Activated CD4-positive, alpha-beta memory T cell treated with anti-CD3 and anti-CD28 coated beads for 36 hours (primary cell): ENCODE results near the gene LMX1B. TPM values are rescaled to one million over a fixed set of nuclear protein-coding genes. Genes with fewer than 3 reads are reported as not detected.

Experiments used
- CTCF ChIA-PET: fragments of 350-600 bp; sonication (Branson Sonifier 250); formaldehyde crosslinking; loops from one replicate; lab custom pipeline; 2021; ENCODE audit warnings: antibody characterized with exemption, inconsistent platforms; lab: Charles Lee
- POLR2A ChIA-PET: fragments of 350-600 bp; sonication (Branson Sonifier 250); formaldehyde crosslinking; loops from one replicate; lab custom pipeline; 2021; ENCODE audit warnings: antibody characterized with exemption; lab: Charles Lee
- DNase-seq: peaks from one replicate; pipeline ENCODE4 v3.0.0-alpha.2; 2020
- H3K27ac Mint-ChIP-seq: one replicate; pipeline ENCODE4 v1.8.0; 2021; ENCODE audit warnings: mixed read lengths
- H3K27me3 Mint-ChIP-seq: one replicate; pipeline ENCODE4 v1.8.0; 2021; ENCODE audit warnings: mixed read lengths
- H3K36me3 Mint-ChIP-seq: one replicate; pipeline ENCODE4 v1.8.0; 2021; ENCODE audit warnings: mixed read lengths
- H3K4me1 Mint-ChIP-seq: one replicate; pipeline ENCODE4 v1.8.0; 2021; ENCODE audit warnings: low read depth, mixed read lengths
- H3K4me3 Mint-ChIP-seq: one replicate; pipeline ENCODE4 v1.8.0; 2021; ENCODE audit warnings: mild to moderate bottlenecking, mixed read lengths
- H3K9me3 Mint-ChIP-seq: one replicate; pipeline ENCODE4 v1.8.0; 2021; ENCODE audit warnings: mixed read lengths
- intact Hi-C: fragments of 100-400 bp; cut with micrococcal nuclease; formaldehyde crosslinking; loops from one replicate; pipeline ENCODE4 v1.15.1; 2023
- total RNA-seq, 2 experiments: library from RNA; stranded (reverse); gene quantifications; one replicate each; pipeline ENCODE4 v1.2.3, GENCODE V29; 2021

The LMX1B gene
- total RNA-seq, 2 experiments from 2014 or later: not detected

DNA sequence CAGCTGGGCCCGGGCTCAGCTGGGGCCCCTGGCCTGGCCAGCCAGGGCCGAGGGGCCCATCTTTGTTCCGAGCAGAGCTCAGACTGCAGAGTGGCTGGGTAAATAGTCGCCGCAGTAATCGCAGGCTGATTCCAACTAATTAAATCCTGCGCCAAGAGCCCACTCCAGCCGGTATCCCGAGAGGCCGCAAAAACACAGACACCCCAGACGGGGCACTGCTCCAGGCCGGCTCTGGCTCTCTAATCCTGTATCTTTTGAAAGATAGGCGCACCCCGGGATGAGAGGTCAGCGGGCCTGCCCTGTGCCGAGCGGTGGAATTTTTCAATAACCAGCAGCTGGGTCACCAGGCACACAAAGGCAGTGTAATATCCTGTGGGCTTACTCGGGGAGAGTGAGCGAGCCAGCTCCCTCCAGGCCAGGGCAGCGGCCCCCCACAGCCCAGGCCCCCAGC, 57.7 kb downstream of the LMX1B start:
- Mint-ChIP-seq H3K9me3 (no peaks in the 10 kb centered on the region), H3K4me3 (no peak overlapping the region), H3K27ac (no peak overlapping the region), H3K27me3 (peaks cover 37% of the 10 kb centered on the region), H3K4me1 (peaks cover 5% of the 10 kb centered on the region), H3K36me3 (no peaks in the 10 kb centered on the region)
- ChIA-PET POLR2A (no interaction called here), CTCF (interaction anchor here (1.7 kb wide), 1 partner anchor 19 kb away, joined by 9 read pairs; no protein-coding TSS in a partner anchor)
- no peak for DNase-seq
- intact Hi-C loops: no loop called here

DNA sequence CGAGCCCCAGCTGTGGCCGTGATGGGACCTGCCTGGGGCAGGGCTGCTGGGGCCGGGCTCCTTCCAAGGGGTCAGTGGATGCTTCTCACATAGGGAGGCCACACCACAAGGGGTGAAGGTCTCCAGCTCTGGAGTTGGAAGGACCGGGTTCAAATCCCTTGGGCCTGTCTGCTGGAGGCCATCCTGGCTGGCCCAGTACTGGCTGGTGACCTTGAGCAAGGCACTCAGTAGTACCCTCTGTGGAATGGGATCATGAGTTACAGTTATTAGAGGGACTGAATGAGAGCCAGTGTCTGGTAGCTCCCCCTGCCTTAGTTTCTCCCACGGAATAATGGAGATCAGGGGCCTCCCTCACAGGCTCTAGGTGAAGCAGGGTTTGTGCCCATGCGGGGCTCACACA, 58.3 kb downstream of the LMX1B start:
- CTCF ChIA-PET: interaction anchor here (1.7 to 1.9 kb wide), 2 partner anchors 18 to 110 kb away, joined by 5 to 9 read pairs; no protein-coding TSS in a partner anchor
- H3K36me3 Mint-ChIP-seq: no peaks in the 10 kb centered on the region

GRCh38 chr9:126672634-126673284, 59.0 kb downstream of the LMX1B start:
- peaks cover 46% of the 10 kb centered on the region for H3K27me3 Mint-ChIP-seq
- H3K9me3 Mint-ChIP-seq: no peaks in the 10 kb centered on the region
- H3K4me1 Mint-ChIP-seq: peaks cover 7% of the 10 kb centered on the region
- ChIA-PET CTCF (interaction anchor here (1.8 to 1.9 kb wide), 2 partner anchors 17 to 109 kb away, joined by 5 to 6 read pairs; no protein-coding TSS in a partner anchor), POLR2A (no interaction called here)
- DNase-seq: no peak
- intact Hi-C loops: no loop called here
- no peak overlapping the region for H3K27ac Mint-ChIP-seq
- no peak overlapping the region for H3K4me3 Mint-ChIP-seq
- H3K36me3 Mint-ChIP-seq: no peaks in the 10 kb centered on the region

More for the DNA sequence above, 58.3 kb downstream of the LMX1B start:
- intact Hi-C loops: no loop called here
- Mint-ChIP-seq H3K9me3 (no peaks in the 10 kb centered on the region), H3K27ac (no peak overlapping the region), H3K27me3 (peaks cover 38% of the 10 kb centered on the region), H3K4me1 (peaks cover 5% of the 10 kb centered on the region), H3K4me3 (no peak overlapping the region)
- POLR2A ChIA-PET: no interaction called here
- DNase-seq: no peak

DNA sequence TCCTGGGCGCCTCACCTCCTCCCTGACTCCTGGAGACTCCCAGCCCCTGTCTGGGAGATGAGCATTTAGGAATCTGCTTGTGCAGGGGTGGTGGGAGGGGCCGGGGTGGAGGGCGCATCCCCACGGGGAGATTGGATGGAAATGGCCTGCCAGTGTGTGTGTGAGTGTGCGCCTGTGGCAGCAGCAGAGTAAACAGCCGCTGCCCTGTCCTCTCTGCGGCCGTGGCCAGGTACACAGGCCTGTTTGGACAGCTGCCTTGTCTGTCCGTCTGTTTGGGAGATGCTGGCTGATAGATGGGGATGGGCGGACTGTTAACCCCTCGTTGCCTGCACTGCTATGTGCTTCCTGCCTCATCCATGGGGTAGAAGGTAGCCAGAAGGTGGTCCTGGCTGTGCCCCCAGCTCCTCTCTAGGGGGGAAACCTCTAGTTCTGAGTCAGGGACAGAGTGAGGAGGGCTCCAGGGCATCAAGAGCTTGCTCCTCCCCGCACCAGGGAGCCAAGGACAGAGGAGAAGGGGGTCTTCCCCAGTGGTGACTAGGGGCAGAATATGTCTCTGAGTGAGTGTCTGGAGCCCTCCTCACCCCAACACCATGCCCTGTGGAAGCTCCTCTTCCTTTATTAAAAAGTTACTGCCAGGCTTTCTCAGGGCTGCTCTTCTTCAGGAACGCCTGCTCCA, 60.1 kb downstream of the LMX1B start:
- POLR2A ChIA-PET: no interaction called here
- intact Hi-C loops: no loop called here
- H3K36me3 Mint-ChIP-seq: no peaks in the 10 kb centered on the region
- no peaks in the 10 kb centered on the region for H3K9me3 Mint-ChIP-seq
- no peak for DNase-seq
- peaks cover 49% of the 10 kb centered on the region for H3K27me3 Mint-ChIP-seq
- CTCF ChIA-PET: interaction anchor here (1.8 to 1.9 kb wide), 2 partner anchors 16 to 108 kb away, joined by 5 to 6 read pairs; no protein-coding TSS in a partner anchor
- no peak overlapping the region for H3K4me3 Mint-ChIP-seq
- no peak overlapping the region for H3K27ac Mint-ChIP-seq
- H3K4me1 Mint-ChIP-seq: peaks cover 7% of the 10 kb centered on the region

DNA sequence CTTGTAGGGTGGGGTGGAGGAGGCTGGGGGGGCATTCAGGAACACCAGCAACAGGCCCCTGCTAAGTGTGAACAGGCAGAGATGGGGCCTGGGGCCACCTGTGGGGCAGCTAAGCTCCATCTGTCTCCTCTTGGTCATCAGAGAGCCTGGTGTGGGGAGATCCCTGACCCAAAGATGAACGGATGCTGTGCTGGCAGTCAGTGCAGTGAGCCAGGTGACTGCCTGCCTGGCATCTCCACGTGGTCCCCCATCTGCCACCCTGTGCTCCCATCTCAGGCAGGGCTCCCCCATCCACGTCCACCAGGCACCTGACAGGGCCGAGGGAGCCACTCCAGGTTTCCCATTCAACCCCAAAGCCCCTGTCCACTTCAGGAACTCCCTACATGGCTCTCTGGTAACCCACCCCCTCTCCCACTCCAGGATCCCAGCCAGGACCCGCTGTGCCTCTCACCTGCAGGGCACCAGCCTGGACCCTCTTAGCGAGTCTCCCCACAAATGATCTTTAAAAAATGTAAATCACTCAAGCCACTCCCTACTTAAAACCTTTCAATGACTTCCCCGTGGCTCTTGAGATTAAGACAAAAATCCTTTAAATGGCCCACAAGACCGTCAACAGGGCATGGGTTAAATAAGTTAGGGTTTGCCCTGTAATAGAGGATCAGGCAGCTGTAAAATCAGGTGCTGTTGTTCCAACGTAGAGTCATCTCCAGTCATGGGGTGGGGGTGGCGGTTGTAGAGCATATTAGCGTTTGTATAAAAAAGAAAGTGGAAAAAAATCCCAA, 60.8 kb downstream of the LMX1B start:
- H3K4me3 Mint-ChIP-seq: no peak overlapping the region
- H3K27me3 Mint-ChIP-seq: peaks cover 55% of the 10 kb centered on the region
- ChIA-PET CTCF (interaction anchor here (1.8 kb wide), 1 partner anchor 16 kb away, joined by 6 read pairs; no protein-coding TSS in a partner anchor), POLR2A (no interaction called here)
- no peaks in the 10 kb centered on the region for H3K9me3 Mint-ChIP-seq
- intact Hi-C loops: loop anchor here (5.0 kb wide), 1 partner anchor 57 kb away; no protein-coding TSS in a partner anchor
- no peak overlapping the region for H3K27ac Mint-ChIP-seq
- no peaks in the 10 kb centered on the region for H3K36me3 Mint-ChIP-seq
- no peak for DNase-seq
- H3K4me1 Mint-ChIP-seq: peaks cover 7% of the 10 kb centered on the region

DNA sequence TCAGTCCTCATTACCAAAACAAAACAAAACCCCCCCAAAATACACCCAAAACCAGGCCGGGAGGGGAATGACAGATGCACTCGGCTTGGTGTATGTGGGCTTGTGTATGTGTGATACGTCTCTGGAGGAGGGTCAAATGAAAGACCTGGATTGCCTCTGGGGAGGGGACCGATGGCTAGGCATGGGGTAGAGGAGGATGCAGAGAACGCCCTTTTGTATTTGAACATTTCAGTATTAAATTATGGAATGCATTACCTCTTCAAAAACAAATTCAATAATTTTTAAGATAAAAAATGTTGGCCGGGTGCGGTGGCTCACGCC, 61.4 kb downstream of the LMX1B start:
- ChIA-PET CTCF (no interaction called here), POLR2A (no interaction called here)
- no peaks in the 10 kb centered on the region for H3K9me3 Mint-ChIP-seq
- no peak for DNase-seq
- H3K27ac Mint-ChIP-seq: no peak overlapping the region
- no peak overlapping the region for H3K4me3 Mint-ChIP-seq
- H3K27me3 Mint-ChIP-seq: peaks cover 59% of the 10 kb centered on the region
- no peaks in the 10 kb centered on the region for H3K36me3 Mint-ChIP-seq
- H3K4me1 Mint-ChIP-seq: peaks cover 7% of the 10 kb centered on the region
- intact Hi-C loops: loop anchor here (5.0 kb wide), 1 partner anchor 58 kb away; no protein-coding TSS in a partner anchor

GRCh38 chr9:126676102-126676684, 62.5 kb downstream of the LMX1B start:
- Mint-ChIP-seq H3K27me3 (peaks cover 69% of the 10 kb centered on the region), H3K9me3 (no peaks in the 10 kb centered on the region), H3K4me1 (peaks cover 7% of the 10 kb centered on the region), H3K27ac (no peak overlapping the region), H3K4me3 (no peak overlapping the region), H3K36me3 (no peaks in the 10 kb centered on the region)
- ChIA-PET POLR2A (no interaction called here), CTCF (no interaction called here)
- DNase-seq: no peak
- intact Hi-C loops: loop anchor here (5.0 kb wide), 1 partner anchor 59 kb away; no protein-coding TSS in a partner anchor

GRCh38 chr9:126676685-126677143, 63.0 kb downstream of the LMX1B start:
- intact Hi-C loops: loop anchor here (5.0 kb wide), 1 partner anchor 59 kb away; no protein-coding TSS in a partner anchor
- Mint-ChIP-seq H3K27me3 (peaks cover 72% of the 10 kb centered on the region), H3K27ac (no peak overlapping the region), H3K4me1 (peaks cover 7% of the 10 kb centered on the region), H3K9me3 (no peaks in the 10 kb centered on the region), H3K4me3 (no peak overlapping the region), H3K36me3 (no peaks in the 10 kb centered on the region)
- ChIA-PET POLR2A (no interaction called here), CTCF (no interaction called here)
- no peak for DNase-seq

GRCh38 chr9:126677188-126678084, 63.7 kb downstream of the LMX1B start:
- peaks cover 7% of the 10 kb centered on the region for H3K4me1 Mint-ChIP-seq
- ChIA-PET CTCF (interaction anchor here (0.6 to 2.5 kb wide), 3 partner anchors 13 to 186 kb away, joined by 3 to 13 read pairs (median 9); no protein-coding TSS in a partner anchor), POLR2A (no interaction called here)
- intact Hi-C loops: loop anchor here (5.0 kb wide), 1 partner anchor 60 kb away; no protein-coding TSS in a partner anchor
- no peak overlapping the region for H3K27ac Mint-ChIP-seq
- peak; percentile 17 for DNase-seq
- no peaks in the 10 kb centered on the region for H3K9me3 Mint-ChIP-seq
- peaks cover 70% of the 10 kb centered on the region for H3K27me3 Mint-ChIP-seq
- no peak overlapping the region for H3K4me3 Mint-ChIP-seq
- H3K36me3 Mint-ChIP-seq: no peaks in the 10 kb centered on the region

DNA sequence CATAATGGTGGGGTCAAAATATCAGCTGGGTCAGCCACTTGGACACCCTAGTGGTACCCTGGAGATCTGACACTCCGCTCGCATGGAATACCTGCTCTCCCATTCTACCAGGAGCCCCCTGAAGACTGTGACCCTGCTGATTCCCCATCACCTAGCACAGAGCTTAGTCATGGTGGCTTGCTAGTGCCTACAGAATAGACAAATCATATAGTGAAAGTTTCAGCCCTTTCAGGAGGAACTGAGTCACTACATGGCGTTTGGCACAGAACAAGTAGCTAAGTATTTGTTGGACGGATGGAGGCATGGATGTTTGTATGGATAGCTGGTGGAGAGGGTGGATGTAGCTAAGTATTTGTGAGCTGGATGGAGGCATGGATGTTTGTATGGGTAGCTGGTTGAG, 65.3 kb downstream of the LMX1B start:
- POLR2A ChIA-PET: interaction anchor here (0.5 to 1.1 kb wide), 2 partner anchors 12 to 160 kb away, joined by 3 read pairs; no protein-coding TSS in a partner anchor
- no peaks in the 10 kb centered on the region for H3K9me3 Mint-ChIP-seq
- H3K36me3 Mint-ChIP-seq: no peaks in the 10 kb centered on the region
- H3K4me1 Mint-ChIP-seq: peaks cover 7% of the 10 kb centered on the region
- CTCF ChIA-PET: interaction anchor here (1.6 to 2.5 kb wide), 3 partner anchors 11 to 102 kb away, joined by 5 to 13 read pairs (median 9); no protein-coding TSS in a partner anchor
- no peak overlapping the region for H3K4me3 Mint-ChIP-seq
- peak; percentile 20 for DNase-seq
- H3K27me3 Mint-ChIP-seq: peaks cover 68% of the 10 kb centered on the region
- intact Hi-C loops: loop anchor here (5.0 kb wide), 1 partner anchor 62 kb away; no protein-coding TSS in a partner anchor
- H3K27ac Mint-ChIP-seq: no peak overlapping the region
